ENCODE data around the gene RASAL2. TPM values are rescaled to one million over a fixed set of nuclear protein-coding genes. Genes with fewer than 3 reads are reported as not detected.

RASAL2 gene
- total RNA-seq, 1 experiment from 2014 or later = 32.4 TPM

- Mint-ChIP-seq H3K27ac (ENCODE audit: unreplicated experiment) (no peak overlapping the region), H3K9me3 (ENCODE audit: low read depth, unreplicated experiment) (no peaks in the 10 kb centered on the region), H3K4me1 (ENCODE audit: low read depth, unreplicated experiment) (no peaks in the 10 kb centered on the region), H3K36me3 (ENCODE audit: insufficient read depth, unreplicated experiment) (no peaks in the 10 kb centered on the region), H3K27me3 (ENCODE audit: unreplicated experiment) (no peaks in the 10 kb centered on the region), H3K4me3 (ENCODE audit: low read depth, unreplicated experiment) (no peak overlapping the region)
- CTCF ChIA-PET = interaction anchor here (0.7 kb wide), 1 partner anchor 14 kb away, joined by 7 read pairs; no protein-coding TSS in a partner anchor
- no TSS peak for BruUV-seq (replicated peaks)
- TF ChIP-seq CTCF (IDR thresholded peaks at IDR 0.05; ENCODE audit: unreplicated experiment) = no peak
- no peak for DNase-seq
- intact Hi-C loops (cut with micrococcal nuclease; ENCODE audit: unreplicated experiment) = no loop called here
These were observed 197.3 kb downstream of the RASAL2 start for GRCh38 chr1:178291166-178291565.

- Mint-ChIP-seq H3K9me3 (ENCODE audit: low read depth, unreplicated experiment) (no peaks in the 10 kb centered on the region), H3K4me3 (ENCODE audit: low read depth, unreplicated experiment) (no peak overlapping the region), H3K27me3 (ENCODE audit: unreplicated experiment) (no peaks in the 10 kb centered on the region), H3K36me3 (ENCODE audit: insufficient read depth, unreplicated experiment) (no peaks in the 10 kb centered on the region), H3K27ac (ENCODE audit: unreplicated experiment) (no peak overlapping the region), H3K4me1 (ENCODE audit: low read depth, unreplicated experiment) (peaks cover 2% of the 10 kb centered on the region)
- DNase-seq = no peak
- CTCF ChIA-PET = interaction anchor here (0.6 to 1.0 kb wide), 2 partner anchors 244 to 263 kb away, joined by 3 read pairs; no protein-coding TSS in a partner anchor
- intact Hi-C loops (cut with micrococcal nuclease; ENCODE audit: unreplicated experiment) = no loop called here
- TF ChIP-seq CTCF (IDR thresholded peaks at IDR 0.05; ENCODE audit: unreplicated experiment) = peak; percentile 20
- BruUV-seq (replicated peaks) = no TSS peak
These were observed 200.8 kb downstream of the RASAL2 start for GRCh38 chr1:178294654-178295053.

- intact Hi-C loops (cut with micrococcal nuclease; ENCODE audit: unreplicated experiment) = loop anchor here (1.0 to 2.0 kb wide), 2 partner anchors 200 to 702 kb away; no protein-coding TSS in a partner anchor
- H3K36me3 Mint-ChIP-seq (ENCODE audit: insufficient read depth, unreplicated experiment) = no peaks in the 10 kb centered on the region
- no peak overlapping the region for H3K4me3 Mint-ChIP-seq (ENCODE audit: low read depth, unreplicated experiment)
- no TSS peak for BruUV-seq (replicated peaks)
- CTCF ChIA-PET = interaction anchor here (0.6 to 1.9 kb wide), 15 partner anchors 8 to 268 kb away, joined by 3 to 16 read pairs (median 4); partner anchors contain the start of gene RASAL2
- H3K9me3 Mint-ChIP-seq (ENCODE audit: low read depth, unreplicated experiment) = no peaks in the 10 kb centered on the region
- no peak for DNase-seq
- peak overlapping the region; percentile 32 for H3K27ac Mint-ChIP-seq (ENCODE audit: unreplicated experiment)
- no peak for TF ChIP-seq CTCF (IDR thresholded peaks at IDR 0.05; ENCODE audit: unreplicated experiment)
- no peaks in the 10 kb centered on the region for H3K27me3 Mint-ChIP-seq (ENCODE audit: unreplicated experiment)
- peaks cover 32% of the 10 kb centered on the region for H3K4me1 Mint-ChIP-seq (ENCODE audit: low read depth, unreplicated experiment)
These were observed 206.4 kb downstream of the RASAL2 start for GRCh38 chr1:178300352-178300699.

GRCh38 chr1:178301141-178301540 is 207.2 kb downstream of the RASAL2 start:
- CTCF ChIA-PET = no interaction called here
- BruUV-seq (replicated peaks) = no TSS peak
- H3K4me1 Mint-ChIP-seq (ENCODE audit: low read depth, unreplicated experiment) = peaks cover 32% of the 10 kb centered on the region

More at GRCh38 chr1:178301141-178301540, 207.2 kb downstream of the RASAL2 start:
- no peaks in the 10 kb centered on the region for H3K36me3 Mint-ChIP-seq (ENCODE audit: insufficient read depth, unreplicated experiment)
- DNase-seq = no peak
- intact Hi-C loops (cut with micrococcal nuclease; ENCODE audit: unreplicated experiment) = loop anchor here (2.0 kb wide), 1 partner anchor 200 kb away; no protein-coding TSS in a partner anchor
- no peak overlapping the region for H3K27ac Mint-ChIP-seq (ENCODE audit: unreplicated experiment)
- H3K4me3 Mint-ChIP-seq (ENCODE audit: low read depth, unreplicated experiment) = no peak overlapping the region
- no peaks in the 10 kb centered on the region for H3K27me3 Mint-ChIP-seq (ENCODE audit: unreplicated experiment)
- no peak for TF ChIP-seq CTCF (IDR thresholded peaks at IDR 0.05; ENCODE audit: unreplicated experiment)
- peaks cover 2% of the 10 kb centered on the region for H3K9me3 Mint-ChIP-seq (ENCODE audit: low read depth, unreplicated experiment)
